ENCODE results near the gene ZNF140.
A peak's percentile ranks its signal among the peaks of the same experiment; 100 is the strongest.

Gene ZNF140

DNA sequence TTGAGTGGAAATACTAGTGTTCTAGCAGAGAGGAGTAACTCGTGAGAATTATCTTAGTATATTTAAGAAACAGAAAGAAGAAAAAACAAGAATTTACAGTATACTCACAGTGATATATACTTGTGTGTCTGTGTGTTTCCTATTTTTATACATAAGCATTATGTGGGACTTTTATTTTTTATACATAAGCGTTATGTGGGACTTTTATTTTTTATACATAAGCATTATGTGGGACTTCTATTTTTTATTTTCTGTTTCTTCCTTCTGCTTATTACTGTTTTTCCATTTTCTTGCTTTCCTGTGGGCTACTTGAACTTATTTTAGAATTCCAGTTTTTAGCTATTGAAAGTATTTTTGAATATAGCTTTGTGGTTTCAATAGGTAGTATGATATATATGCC lies 6.9 kb upstream of the ZNF140 start:
- Histone ChIP-seq H3K27ac (ENCODE audit: low read depth, low read length) (no peak overlapping the region), H3K4me1 (ENCODE audit: control insufficient read depth in 5 of 5, insufficient read depth in 5 of 5, low read length in 5 of 5) (no peaks in the 10 kb centered on the region), H3K9ac (ENCODE audit: low read length in 5 of 5) (no peak overlapping the region), H3K27me3 (ENCODE audit: control insufficient read depth in 5 of 5, insufficient read depth in 4 of 5, low read length in 5 of 5) (no peaks in the 10 kb centered on the region), H3K4me3 (ENCODE audit: low read depth in 1 of 5, low read length in 5 of 5) (peak overlapping the region in 1 of 5 donors; percentile 33), H3K9me3 (ENCODE audit: control insufficient read depth in 5 of 5, low read length in 5 of 5) (peaks cover 38 to 91% (median 77%) of the 10 kb centered on the region in 5 donors), H3K36me3 (ENCODE audit: control insufficient read depth in 5 of 5, insufficient read depth in 5 of 5, low read length in 5 of 5) (no peaks in the 10 kb centered on the region)

DNA sequence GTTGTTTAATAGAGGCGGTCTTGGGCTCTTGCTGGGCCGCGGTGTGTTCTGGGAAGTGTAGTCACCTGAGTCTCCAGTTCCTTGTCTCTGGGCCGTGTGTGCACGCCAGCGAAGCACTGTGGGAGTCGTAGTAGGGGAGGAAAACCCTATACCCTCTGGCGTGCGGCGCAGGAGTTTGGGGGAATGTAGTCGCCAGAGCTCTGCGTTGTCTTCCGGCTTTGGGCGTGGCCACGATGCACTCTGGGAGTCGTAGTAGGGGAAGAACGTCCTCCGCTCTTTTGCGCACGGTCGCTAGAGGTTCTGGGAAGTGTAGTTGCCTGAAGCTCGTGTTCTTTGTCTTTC lies 726 bp upstream of the ZNF140 start:
- Histone ChIP-seq H3K36me3 (ENCODE audit: control insufficient read depth in 5 of 5, insufficient read depth in 5 of 5, low read length in 5 of 5) (peaks cover 22 to 26% (median 24%) of the 10 kb centered on the region in 5 donors), H3K27ac (ENCODE audit: low read depth, low read length) (peak overlapping the region; percentile 100), H3K9ac (ENCODE audit: low read length in 5 of 5) (peak overlapping the region; percentile 90 to 96 (median 93)), H3K9me3 (ENCODE audit: control insufficient read depth in 5 of 5, low read length in 5 of 5) (peaks cover 35 to 76% (median 65%) of the 10 kb centered on the region in 5 donors), H3K4me1 (ENCODE audit: control insufficient read depth in 5 of 5, insufficient read depth in 5 of 5, low read length in 5 of 5) (peaks cover 9 to 13% (median 12%) of the 10 kb centered on the region in 5 donors), H3K27me3 (ENCODE audit: control insufficient read depth in 5 of 5, insufficient read depth in 4 of 5, low read length in 5 of 5) (peaks cover 0 to 6% (median 0%) of the 10 kb centered on the region in 5 donors), H3K4me3 (ENCODE audit: low read depth in 1 of 5, low read length in 5 of 5) (peak overlapping the region; percentile 89 to 94 (median 92))

DNA sequence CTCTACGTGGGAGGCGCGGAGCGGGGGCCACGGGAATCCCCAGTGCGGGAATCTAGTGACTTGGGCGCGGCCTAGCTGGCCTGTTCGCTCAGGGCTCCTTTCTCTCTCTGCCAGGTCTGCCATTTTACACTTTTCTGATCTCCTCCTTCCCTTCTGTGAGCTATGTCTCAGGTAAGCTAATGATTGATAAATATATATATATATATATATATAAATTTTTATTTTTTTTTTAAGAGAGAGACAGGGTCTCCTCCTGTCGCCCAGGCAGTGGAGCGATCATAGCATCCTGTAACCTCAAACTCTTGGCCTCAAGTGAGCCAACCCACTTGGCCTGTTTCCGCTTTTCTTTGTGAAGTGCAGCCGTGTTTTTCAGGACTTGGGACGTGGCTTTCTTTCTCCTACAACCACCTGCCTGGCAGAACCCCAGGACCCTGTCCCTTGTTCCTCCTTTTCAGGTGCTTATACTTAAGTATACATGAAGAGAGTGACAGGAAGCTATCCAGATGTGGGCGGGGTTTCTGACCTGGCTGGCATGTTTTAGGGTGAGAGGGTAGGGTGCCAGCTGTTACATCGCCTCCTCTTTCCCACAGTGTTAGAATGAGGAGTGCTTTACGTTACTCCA lies 547 bp downstream of the ZNF140 start:
- peaks cover 35 to 39% (median 36%) of the 10 kb centered on the region in 5 donors for H3K36me3 ChIP-seq (ENCODE audit: control insufficient read depth in 5 of 5, insufficient read depth in 5 of 5, low read length in 5 of 5)
- peak overlapping the region; percentile 100 for H3K27ac ChIP-seq (ENCODE audit: low read depth, low read length)
- peaks cover 0 to 6% (median 0%) of the 10 kb centered on the region in 5 donors for H3K27me3 ChIP-seq (ENCODE audit: control insufficient read depth in 5 of 5, insufficient read depth in 4 of 5, low read length in 5 of 5)
- peak overlapping the region in 4 of 5 donors; percentile 90 to 96 (median 93) for H3K9ac ChIP-seq (ENCODE audit: low read length in 5 of 5)
- peak overlapping the region; percentile 68 to 94 (median 89) for H3K4me3 ChIP-seq (ENCODE audit: low read depth in 1 of 5, low read length in 5 of 5)
- H3K4me1 ChIP-seq (ENCODE audit: control insufficient read depth in 5 of 5, insufficient read depth in 5 of 5, low read length in 5 of 5) = peaks cover 9 to 13% (median 12%) of the 10 kb centered on the region in 5 donors
- peaks cover 43 to 76% (median 65%) of the 10 kb centered on the region in 5 donors for H3K9me3 ChIP-seq (ENCODE audit: control insufficient read depth in 5 of 5, low read length in 5 of 5)

DNA sequence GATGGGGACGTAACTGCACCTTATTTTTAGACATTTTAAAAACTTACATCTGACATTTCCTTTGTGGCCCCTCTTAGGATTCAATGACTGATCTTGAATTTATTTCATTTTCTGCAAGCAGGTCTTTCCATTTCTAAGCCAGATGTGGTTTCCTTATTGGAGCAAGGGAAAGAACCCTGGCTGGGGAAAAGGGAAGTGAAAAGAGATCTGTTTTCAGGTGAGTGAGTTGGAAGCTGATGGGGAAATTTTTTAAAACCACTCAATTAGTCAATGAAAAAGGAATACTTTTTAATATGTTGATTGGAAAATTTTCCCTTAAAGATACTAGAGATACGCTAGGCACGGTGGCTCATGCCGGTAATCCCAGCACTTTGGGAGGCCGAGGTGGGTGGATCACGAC lies 2.6 kb downstream of the ZNF140 start:
- Histone ChIP-seq H3K9me3 (ENCODE audit: control insufficient read depth in 5 of 5, low read length in 5 of 5) (peaks cover 42 to 76% (median 61%) of the 10 kb centered on the region in 5 donors), H3K27ac (ENCODE audit: low read depth, low read length) (no peak overlapping the region), H3K36me3 (ENCODE audit: control insufficient read depth in 5 of 5, insufficient read depth in 5 of 5, low read length in 5 of 5) (peaks cover 51 to 60% (median 54%) of the 10 kb centered on the region in 5 donors), H3K4me1 (ENCODE audit: control insufficient read depth in 5 of 5, insufficient read depth in 5 of 5, low read length in 5 of 5) (peaks cover 9 to 13% (median 12%) of the 10 kb centered on the region in 5 donors), H3K9ac (ENCODE audit: low read length in 5 of 5) (no peak overlapping the region), H3K27me3 (ENCODE audit: control insufficient read depth in 5 of 5, insufficient read depth in 4 of 5, low read length in 5 of 5) (peaks cover 0 to 6% (median 0%) of the 10 kb centered on the region in 5 donors), H3K4me3 (ENCODE audit: low read depth in 1 of 5, low read length in 5 of 5) (peak overlapping the region; percentile 6 to 94 (median 89))

DNA sequence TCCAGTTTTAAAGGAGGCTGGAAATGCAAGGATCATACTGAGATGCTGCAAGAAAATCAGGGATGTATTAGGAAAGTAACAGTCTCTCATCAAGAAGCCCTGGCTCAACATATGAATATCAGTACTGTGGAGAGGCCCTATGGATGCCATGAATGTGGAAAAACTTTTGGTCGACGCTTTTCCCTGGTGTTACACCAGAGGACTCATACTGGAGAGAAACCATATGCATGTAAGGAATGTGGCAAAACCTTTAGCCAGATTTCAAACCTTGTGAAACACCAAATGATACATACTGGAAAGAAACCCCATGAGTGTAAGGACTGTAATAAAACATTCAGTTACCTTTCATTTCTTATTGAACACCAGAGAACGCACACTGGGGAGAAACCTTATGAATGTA lies 24.9 kb downstream of the ZNF140 start:
- Histone ChIP-seq H3K4me3 (ENCODE audit: low read depth in 1 of 5, low read length in 5 of 5) (peak overlapping the region; percentile 36 to 65 (median 51)), H3K27ac (ENCODE audit: low read depth, low read length) (no peak overlapping the region), H3K9ac (ENCODE audit: low read length in 5 of 5) (no peak overlapping the region), H3K27me3 (ENCODE audit: control insufficient read depth in 5 of 5, insufficient read depth in 4 of 5, low read length in 5 of 5) (no peaks in the 10 kb centered on the region), H3K4me1 (ENCODE audit: control insufficient read depth in 5 of 5, insufficient read depth in 5 of 5, low read length in 5 of 5) (no peaks in the 10 kb centered on the region), H3K36me3 (ENCODE audit: control insufficient read depth in 5 of 5, insufficient read depth in 5 of 5, low read length in 5 of 5) (peaks cover 46 to 71% (median 60%) of the 10 kb centered on the region in 5 donors), H3K9me3 (ENCODE audit: control insufficient read depth in 5 of 5, low read length in 5 of 5) (peaks cover 83 to 100% (median 97%) of the 10 kb centered on the region in 5 donors)

DNA sequence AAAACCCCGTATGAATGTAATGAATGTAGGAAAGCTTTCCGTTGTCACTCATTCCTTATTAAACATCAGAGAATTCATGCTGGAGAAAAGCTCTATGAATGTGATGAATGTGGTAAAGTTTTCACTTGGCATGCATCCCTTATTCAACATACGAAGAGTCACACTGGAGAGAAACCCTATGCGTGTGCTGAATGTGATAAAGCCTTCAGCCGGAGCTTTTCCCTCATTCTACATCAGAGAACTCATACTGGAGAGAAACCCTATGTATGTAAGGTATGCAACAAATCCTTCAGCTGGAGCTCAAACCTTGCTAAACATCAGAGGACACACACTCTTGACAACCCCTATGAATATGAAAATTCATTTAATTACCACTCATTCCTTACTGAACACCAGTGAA lies 25.5 kb downstream of the ZNF140 start:
- Histone ChIP-seq H3K27me3 (ENCODE audit: control insufficient read depth in 5 of 5, insufficient read depth in 4 of 5, low read length in 5 of 5) (no peaks in the 10 kb centered on the region), H3K9me3 (ENCODE audit: control insufficient read depth in 5 of 5, low read length in 5 of 5) (peaks cover 82 to 100% (median 97%) of the 10 kb centered on the region in 5 donors), H3K4me3 (ENCODE audit: low read depth in 1 of 5, low read length in 5 of 5) (peak overlapping the region; percentile 36 to 65 (median 51)), H3K9ac (ENCODE audit: low read length in 5 of 5) (no peak overlapping the region), H3K4me1 (ENCODE audit: control insufficient read depth in 5 of 5, insufficient read depth in 5 of 5, low read length in 5 of 5) (no peaks in the 10 kb centered on the region), H3K36me3 (ENCODE audit: control insufficient read depth in 5 of 5, insufficient read depth in 5 of 5, low read length in 5 of 5) (peaks cover 40 to 67% (median 54%) of the 10 kb centered on the region in 5 donors), H3K27ac (ENCODE audit: low read depth, low read length) (no peak overlapping the region)

DNA sequence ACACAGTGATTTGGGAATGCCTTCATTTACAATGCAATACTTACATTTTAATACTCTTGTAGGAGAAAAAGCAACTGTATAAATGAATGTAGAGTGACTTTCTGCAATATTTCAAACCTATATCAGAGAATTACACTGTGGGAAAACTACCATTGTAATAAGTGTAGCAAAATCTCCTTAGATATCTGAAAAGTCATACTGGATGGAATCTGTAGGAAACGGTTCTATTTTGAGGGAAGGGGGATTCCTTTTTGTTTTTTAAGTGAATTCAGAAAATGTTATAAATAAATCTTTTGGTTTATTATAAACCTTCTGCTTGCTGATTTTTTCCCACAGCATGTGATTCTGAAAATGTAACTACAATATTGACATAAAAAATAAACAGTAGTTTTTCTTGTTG lies 26.4 kb downstream of the ZNF140 start:
- Histone ChIP-seq H3K4me1 (ENCODE audit: control insufficient read depth in 5 of 5, insufficient read depth in 5 of 5, low read length in 5 of 5) (no peaks in the 10 kb centered on the region), H3K4me3 (ENCODE audit: low read depth in 1 of 5, low read length in 5 of 5) (peak overlapping the region; percentile 36 to 65 (median 51)), H3K27me3 (ENCODE audit: control insufficient read depth in 5 of 5, insufficient read depth in 4 of 5, low read length in 5 of 5) (no peaks in the 10 kb centered on the region), H3K27ac (ENCODE audit: low read depth, low read length) (no peak overlapping the region), H3K9ac (ENCODE audit: low read length in 5 of 5) (no peak overlapping the region), H3K36me3 (ENCODE audit: control insufficient read depth in 5 of 5, insufficient read depth in 5 of 5, low read length in 5 of 5) (peaks cover 32 to 61% (median 45%) of the 10 kb centered on the region in 5 donors), H3K9me3 (ENCODE audit: control insufficient read depth in 5 of 5, low read length in 5 of 5) (peaks cover 79 to 100% (median 96%) of the 10 kb centered on the region in 5 donors)

DNA sequence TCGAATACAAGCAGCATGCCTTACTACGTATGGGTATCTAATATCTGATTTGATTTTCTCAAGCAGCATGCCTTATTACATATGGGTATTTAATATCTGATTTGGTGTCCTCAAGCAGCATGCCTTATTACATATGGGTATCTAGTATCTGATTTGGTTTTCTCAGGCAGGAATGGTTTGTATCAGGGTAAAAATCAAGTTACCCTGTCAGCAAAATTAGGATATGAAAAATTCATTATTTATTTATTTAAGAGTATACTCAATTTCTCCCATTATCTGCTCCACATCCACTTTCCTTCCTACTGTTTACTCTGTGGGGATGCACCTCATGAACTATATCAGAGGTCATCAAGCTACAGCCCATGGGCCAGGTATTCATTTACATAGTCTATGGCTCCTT lies 27.4 kb downstream of the ZNF140 start:
- peak overlapping the region; percentile 36 to 65 (median 53) for H3K4me3 ChIP-seq (ENCODE audit: low read depth in 1 of 5, low read length in 5 of 5)
- no peaks in the 10 kb centered on the region for H3K27me3 ChIP-seq (ENCODE audit: control insufficient read depth in 5 of 5, insufficient read depth in 4 of 5, low read length in 5 of 5)
- peaks cover 26 to 55% (median 36%) of the 10 kb centered on the region in 5 donors for H3K36me3 ChIP-seq (ENCODE audit: control insufficient read depth in 5 of 5, insufficient read depth in 5 of 5, low read length in 5 of 5)
- H3K4me1 ChIP-seq (ENCODE audit: control insufficient read depth in 5 of 5, insufficient read depth in 5 of 5, low read length in 5 of 5) = no peaks in the 10 kb centered on the region
- no peak overlapping the region for H3K9ac ChIP-seq (ENCODE audit: low read length in 5 of 5)
- peaks cover 73 to 96% (median 89%) of the 10 kb centered on the region in 5 donors for H3K9me3 ChIP-seq (ENCODE audit: control insufficient read depth in 5 of 5, low read length in 5 of 5)
- no peak overlapping the region for H3K27ac ChIP-seq (ENCODE audit: low read depth, low read length)

DNA sequence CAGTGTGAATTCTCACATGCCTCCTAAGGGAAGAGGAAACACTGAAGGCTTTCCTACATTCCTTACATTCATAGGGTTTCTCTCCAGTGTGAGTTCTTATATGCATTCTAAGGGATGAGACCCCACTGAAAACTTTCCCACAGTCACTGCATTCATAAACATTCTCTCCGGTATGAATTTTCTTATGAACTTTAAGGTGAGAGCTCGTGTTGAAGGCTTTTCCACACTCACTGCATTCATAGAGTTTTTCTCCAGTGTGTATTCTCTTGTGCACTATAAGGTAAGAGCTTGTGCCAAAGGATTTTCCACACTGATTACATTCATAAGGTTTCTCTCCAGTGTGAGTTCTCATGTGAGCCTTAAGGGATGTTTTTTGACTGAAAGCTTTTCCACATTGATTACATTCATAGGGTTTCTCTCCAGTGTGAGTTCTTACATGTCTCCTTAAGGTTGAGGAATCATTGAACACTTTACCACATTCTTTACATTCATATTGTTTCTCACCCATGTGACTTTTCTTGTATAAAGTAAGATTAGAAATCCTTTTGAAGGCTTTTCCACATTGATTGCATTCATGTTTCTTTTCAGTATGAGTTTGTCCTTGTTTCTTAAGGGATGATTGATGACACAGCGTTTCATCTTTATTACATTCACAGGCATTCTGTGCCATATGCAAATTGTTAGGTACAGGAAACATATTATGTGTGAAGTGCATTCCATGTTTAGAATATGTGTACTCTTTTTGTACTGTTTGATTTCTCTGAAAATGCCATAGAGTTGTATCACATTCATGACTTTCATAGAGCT lies 39.9 kb downstream of the ZNF140 start:
- peaks cover 81 to 100% (median 97%) of the 10 kb centered on the region in 5 donors for H3K9me3 ChIP-seq (ENCODE audit: control insufficient read depth in 5 of 5, low read length in 5 of 5)
- H3K9ac ChIP-seq (ENCODE audit: low read length in 5 of 5) = no peak overlapping the region
- peak overlapping the region; percentile 20 to 75 (median 55) for H3K4me3 ChIP-seq (ENCODE audit: low read depth in 1 of 5, low read length in 5 of 5)
- H3K27ac ChIP-seq (ENCODE audit: low read depth, low read length) = no peak overlapping the region
- H3K36me3 ChIP-seq (ENCODE audit: control insufficient read depth in 5 of 5, insufficient read depth in 5 of 5, low read length in 5 of 5) = peaks cover 25 to 42% (median 27%) of the 10 kb centered on the region in 5 donors
- no peaks in the 10 kb centered on the region for H3K27me3 ChIP-seq (ENCODE audit: control insufficient read depth in 5 of 5, insufficient read depth in 4 of 5, low read length in 5 of 5)
- no peaks in the 10 kb centered on the region for H3K4me1 ChIP-seq (ENCODE audit: control insufficient read depth in 5 of 5, insufficient read depth in 5 of 5, low read length in 5 of 5)

DNA sequence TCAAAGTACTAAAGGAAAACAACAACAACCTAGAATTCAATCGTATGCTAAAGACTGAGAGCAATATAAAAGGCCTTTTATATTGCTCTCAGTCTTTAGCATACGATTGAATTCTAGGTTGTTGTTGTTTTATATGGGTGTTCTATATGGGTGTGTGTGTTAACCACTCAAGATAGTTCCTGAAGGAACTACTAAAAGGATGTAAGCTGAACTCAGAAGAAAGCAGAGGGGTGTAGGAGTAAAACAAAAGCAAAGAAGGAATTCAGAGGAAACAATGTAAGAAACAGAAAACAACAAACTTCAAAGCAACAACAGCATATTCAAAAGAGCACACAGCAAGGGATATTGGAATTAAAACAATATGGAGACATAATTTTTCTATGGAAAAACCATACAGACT lies 44.0 kb downstream of the ZNF140 start:
- Histone ChIP-seq H3K36me3 (ENCODE audit: control insufficient read depth in 5 of 5, insufficient read depth in 5 of 5, low read length in 5 of 5) (peaks cover 21 to 34% (median 27%) of the 10 kb centered on the region in 5 donors), H3K9me3 (ENCODE audit: control insufficient read depth in 5 of 5, low read length in 5 of 5) (peaks cover 59 to 94% (median 73%) of the 10 kb centered on the region in 5 donors)

More for the DNA sequence above, 44.0 kb downstream of the ZNF140 start:
- H3K27me3 ChIP-seq (ENCODE audit: control insufficient read depth in 5 of 5, insufficient read depth in 4 of 5, low read length in 5 of 5) = no peaks in the 10 kb centered on the region
- H3K27ac ChIP-seq (ENCODE audit: low read depth, low read length) = no peak overlapping the region
- no peak overlapping the region for H3K9ac ChIP-seq (ENCODE audit: low read length in 5 of 5)
- peaks cover 0 to 3% (median 2%) of the 10 kb centered on the region in 5 donors for H3K4me1 ChIP-seq (ENCODE audit: control insufficient read depth in 5 of 5, insufficient read depth in 5 of 5, low read length in 5 of 5)
- H3K4me3 ChIP-seq (ENCODE audit: low read depth in 1 of 5, low read length in 5 of 5) = peak overlapping the region in 3 of 5 donors; percentile 46 to 75 (median 48)
